ENCODE data around the gene RCN1.

Gene RCN1

DNA sequence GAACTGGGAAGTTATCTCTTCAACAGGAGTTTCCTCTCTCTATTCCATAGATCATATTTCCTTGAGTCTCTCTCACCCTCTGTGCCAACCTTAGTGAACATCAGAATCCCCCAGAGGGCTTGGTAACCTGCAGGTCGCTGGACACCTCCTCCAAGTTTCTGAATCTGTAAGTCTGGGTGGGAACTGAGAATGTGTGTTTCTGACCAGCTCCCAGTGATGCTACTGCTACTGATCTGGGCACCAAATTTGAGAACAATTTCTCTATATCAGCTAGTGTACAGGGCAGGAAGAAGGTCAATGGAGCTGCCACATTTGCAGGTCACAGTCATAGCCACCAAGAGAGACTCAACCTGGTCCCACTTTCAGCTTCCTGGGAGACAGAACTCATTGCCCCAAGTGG is 62.9 kb downstream of the RCN1 start:
- no peak for DNase-seq (ENCODE audit: low read depth)

DNA sequence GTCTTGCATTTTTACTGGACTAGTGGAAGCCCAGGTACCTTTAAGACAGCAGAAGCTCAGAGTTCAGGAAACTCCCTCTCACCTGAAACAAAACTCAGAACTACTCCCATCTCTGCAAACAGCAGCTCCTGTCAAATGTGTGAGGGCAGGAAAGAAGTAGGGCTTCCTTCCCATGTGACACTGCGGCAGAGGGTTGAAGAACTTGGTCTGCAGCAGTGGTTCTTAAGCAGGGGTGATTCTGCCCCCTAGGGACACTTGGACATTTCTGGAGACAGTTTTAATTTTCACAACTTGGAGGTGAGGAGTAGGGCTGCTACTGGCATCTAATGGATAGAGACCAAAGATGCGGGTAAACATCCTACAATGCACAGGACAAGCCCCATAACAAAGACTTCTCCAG is 63.4 kb downstream of the RCN1 start:
- peak; percentile 52 for DNase-seq (ENCODE audit: low read depth)

All from EH (cell line).